ENCODE data around the gene BGLAP.

Gene BGLAP

GRCh38 chr1:156285437-156285836 lies 43.5 kb downstream of the BGLAP start:
- no peak overlapping the region for H3K4me2 ChIP-seq (ENCODE audit: low read depth, low read length)
- DNase-seq = no peak
- no peaks in the 10 kb centered on the region for H3K9me3 ChIP-seq (replicated peaks; ENCODE audit: insufficient read depth, low read length)
- H3K4me3 ChIP-seq (ENCODE audit: low read length) = no peak overlapping the region
- H3K27me3 ChIP-seq (replicated peaks; ENCODE audit: insufficient read depth, low read length) = no peaks in the 10 kb centered on the region
- H3K9ac ChIP-seq (ENCODE audit: low read length) = no peak overlapping the region
- H3K9me2 ChIP-seq (replicated peaks; ENCODE audit: insufficient read depth, low read length) = no peaks in the 10 kb centered on the region
- H3F3A ChIP-seq (ENCODE audit: insufficient read depth, low read length) = peaks cover 7% of the 10 kb centered on the region
- peaks cover 48% of the 10 kb centered on the region for H3K79me2 ChIP-seq (ENCODE audit: low read length)
- H4K20me1 ChIP-seq (ENCODE audit: insufficient read depth, low read length) = 0 out of 2 replicates have a peak, but pooled peaks cover under 1% of the 10 kb centered on the region
- peaks cover 17% of the 10 kb centered on the region; the same call in 1 of the 2 replicates for H3K4me1 ChIP-seq (ENCODE audit: low read length)
- TF ChIP-seq EZH2 (optimal IDR thresholded peaks at IDR 0.05; ENCODE audit: low read depth, low read length) = no peak
- no peak for TF ChIP-seq EZH2phosphoT487 (IDR thresholded peaks at IDR 0.05; ENCODE audit: low read length)
- TF ChIP-seq CTCF (IDR thresholded peaks at IDR 0.05; ENCODE audit: low read length) = no peak
- no peak overlapping the region for H3K27ac ChIP-seq (ENCODE audit: low read length)
- no peak overlapping the region for H2AFZ ChIP-seq (ENCODE audit: low read length)
- no peaks in the 10 kb centered on the region for H3K36me3 ChIP-seq (replicated peaks; ENCODE audit: insufficient read depth, low read length)

GRCh38 chr1:156286061-156286460 lies 44.1 kb downstream of the BGLAP start:
- Histone ChIP-seq H3K4me3 (ENCODE audit: low read length) (no peak overlapping the region), H3K9me2 (replicated peaks; ENCODE audit: insufficient read depth, low read length) (no peaks in the 10 kb centered on the region), H3F3A (ENCODE audit: insufficient read depth, low read length) (peaks cover 7% of the 10 kb centered on the region), H3K36me3 (replicated peaks; ENCODE audit: insufficient read depth, low read length) (no peaks in the 10 kb centered on the region), H2AFZ (ENCODE audit: low read length) (no peak overlapping the region), H3K27ac (ENCODE audit: low read length) (no peak overlapping the region), H3K4me2 (ENCODE audit: low read depth, low read length) (no peak overlapping the region), H4K20me1 (ENCODE audit: insufficient read depth, low read length) (no peaks in the 10 kb centered on the region), H3K4me1 (ENCODE audit: low read length) (peaks cover 11% of the 10 kb centered on the region; the same call in 1 of the 2 replicates), H3K9ac (ENCODE audit: low read length) (no peak overlapping the region), H3K9me3 (replicated peaks; ENCODE audit: insufficient read depth, low read length) (no peaks in the 10 kb centered on the region), H3K27me3 (replicated peaks; ENCODE audit: insufficient read depth, low read length) (no peaks in the 10 kb centered on the region), H3K79me2 (ENCODE audit: low read length) (peaks cover 42% of the 10 kb centered on the region)
- DNase-seq = no peak
- no peak for TF ChIP-seq EZH2 (optimal IDR thresholded peaks at IDR 0.05; ENCODE audit: low read depth, low read length)
- no peak for TF ChIP-seq EZH2phosphoT487 (IDR thresholded peaks at IDR 0.05; ENCODE audit: low read length)
- TF ChIP-seq CTCF (IDR thresholded peaks at IDR 0.05; ENCODE audit: low read length) = no peak

GRCh38 chr1:156289857-156290256 lies 47.9 kb downstream of the BGLAP start:
- no peak overlapping the region for H3K27ac ChIP-seq (ENCODE audit: low read length)
- TF ChIP-seq CTCF (IDR thresholded peaks at IDR 0.05; ENCODE audit: low read length) = no peak
- TF ChIP-seq EZH2phosphoT487 (IDR thresholded peaks at IDR 0.05; ENCODE audit: low read length) = no peak
- no peak for TF ChIP-seq EZH2 (optimal IDR thresholded peaks at IDR 0.05; ENCODE audit: low read depth, low read length)
- no peaks in the 10 kb centered on the region for H3K27me3 ChIP-seq (replicated peaks; ENCODE audit: insufficient read depth, low read length)
- peaks cover 9% of the 10 kb centered on the region for H3K79me2 ChIP-seq (ENCODE audit: low read length)
- no peak for DNase-seq
- H4K20me1 ChIP-seq (ENCODE audit: insufficient read depth, low read length) = no peaks in the 10 kb centered on the region
- no peaks in the 10 kb centered on the region for H3K36me3 ChIP-seq (replicated peaks; ENCODE audit: insufficient read depth, low read length)
- H3K4me3 ChIP-seq (ENCODE audit: low read length) = no peak overlapping the region
- no peak overlapping the region for H3K4me2 ChIP-seq (ENCODE audit: low read depth, low read length)
- no peaks in the 10 kb centered on the region for H3K9me2 ChIP-seq (replicated peaks; ENCODE audit: insufficient read depth, low read length)
- no peaks in the 10 kb centered on the region for H3K9me3 ChIP-seq (replicated peaks; ENCODE audit: insufficient read depth, low read length)
- H2AFZ ChIP-seq (ENCODE audit: low read length) = no peak overlapping the region
- H3F3A ChIP-seq (ENCODE audit: insufficient read depth, low read length) = no peaks in the 10 kb centered on the region
- peaks cover 3% of the 10 kb centered on the region; the same call in 1 of the 2 replicates for H3K4me1 ChIP-seq (ENCODE audit: low read length)
- H3K9ac ChIP-seq (ENCODE audit: low read length) = no peak overlapping the region

Measured in MM.1S (cell line).